Liver (tissue), 9 donors: ENCODE measurements around the gene DIP2B. TPM values are rescaled to one million over a fixed set of nuclear protein-coding genes. Genes with fewer than 3 reads are reported as not detected.
A peak's percentile ranks its signal among the peaks of the same experiment; 100 is the strongest.

ENCODE experiments used
- DNase-seq: peaks from one replicate; pipeline ENCODE4 v3.0.0-alpha.2; 2017; ENCODE audit warnings: low spot score
- H3K27ac ChIP-seq, 2 donors: one replicate each; pipeline ENCODE4 v1.7.0; 2013; ENCODE audit warnings: inconsistent platforms in 2 of 2, low read length in 2 of 2, control low read depth in 1 of 2, low read depth in 1 of 2, mild to moderate bottlenecking in 1 of 2
- H3K27me3 ChIP-seq, 4 donors: one replicate each; pipeline versions ENCODE4 v1.6.1 to v1.7.0; 2013; ENCODE audit warnings: low read length in 3 of 4, inconsistent platforms in 1 of 4, mild to moderate bottlenecking in 1 of 4, moderate library complexity in 1 of 4; ENCODE audit not compliant: control insufficient read depth in 4 of 4, insufficient read depth in 4 of 4
- H3K36me3 ChIP-seq, 4 donors: one replicate each; pipeline versions ENCODE4 v1.6.1 to v1.7.0; 2013; ENCODE audit warnings: low read length in 3 of 4, mild to moderate bottlenecking in 3 of 4, low read depth in 1 of 4, moderate library complexity in 1 of 4; ENCODE audit not compliant: control insufficient read depth in 4 of 4, insufficient read depth in 3 of 4
- H3K4me1 ChIP-seq, 4 donors: one replicate each; pipeline versions ENCODE4 v1.6.1 to v1.7.0; 2013; ENCODE audit warnings: low read length in 3 of 4, mild to moderate bottlenecking in 3 of 4, moderate library complexity in 1 of 4; ENCODE audit not compliant: control insufficient read depth in 4 of 4, insufficient read depth in 4 of 4
- H3K4me3 ChIP-seq, 3 donors: one replicate each; pipeline versions ENCODE4 v1.6.1 to v1.7.0; 2013; ENCODE audit warnings: low read length in 3 of 3, control low read depth in 1 of 3, low read depth in 1 of 3, mild to moderate bottlenecking in 1 of 3
- H3K9ac ChIP-seq, 2 donors: one replicate each; pipeline ENCODE4 v1.7.0; 2013; ENCODE audit warnings: low read length in 2 of 2, mild to moderate bottlenecking in 2 of 2, moderate library complexity in 2 of 2, control low read depth in 1 of 2, low read depth in 1 of 2
- H3K9me3 ChIP-seq, 4 donors: one replicate each; pipeline versions ENCODE4 v1.6.1 to v1.7.0; 2013; ENCODE audit warnings: low read length in 3 of 4; ENCODE audit not compliant: control insufficient read depth in 4 of 4
- EGR1 ChIP-seq, 2 donors: IDR thresholded peaks; 2 replicates each; pipeline ENCODE4 v1.6.1; 2016 to 2018; ENCODE audit warnings: antibody characterized with exemption in 2 of 2, low read depth in 2 of 2
- FOXA1 ChIP-seq: IDR thresholded peaks from 2 replicates; pipeline ENCODE4 v1.6.1; 2016; ENCODE audit warnings: antibody characterized with exemption
- FOXA2 ChIP-seq: IDR thresholded peaks from 2 replicates; pipeline ENCODE4 v1.6.1; 2016; ENCODE audit warnings: antibody characterized with exemption
- GABPA ChIP-seq, 2 donors: IDR thresholded peaks in 1 of 2; conservative IDR thresholded peaks in 1 of 2; 2 replicates each; pipeline ENCODE4 v1.6.1; 2016; ENCODE audit warnings: antibody characterized with exemption in 2 of 2, mild to moderate bottlenecking in 1 of 2, moderate library complexity in 1 of 2
- HNF4G ChIP-seq: IDR thresholded peaks from 2 replicates; pipeline ENCODE4 v1.6.1; 2016; ENCODE audit warnings: antibody characterized with exemption
- JUND ChIP-seq, 2 donors: IDR thresholded peaks; 2 replicates each; pipeline ENCODE4 v1.6.1; 2016; ENCODE audit warnings: antibody characterized with exemption in 2 of 2
- NR2F2 ChIP-seq: IDR thresholded peaks from 2 replicates; pipeline ENCODE4 v1.6.1; 2016; ENCODE audit warnings: antibody characterized with exemption
- RAD21 ChIP-seq, 2 donors: IDR thresholded peaks; 2 replicates each; pipeline ENCODE4 v1.6.1; 2016; ENCODE audit warnings: antibody characterized with exemption in 2 of 2, mild to moderate bottlenecking in 2 of 2
- RXRA ChIP-seq, 2 donors: IDR thresholded peaks; 2 replicates each; pipeline ENCODE4 v1.6.1; 2017 to 2018; ENCODE audit warnings: antibody characterized with exemption in 2 of 2, mild to moderate bottlenecking in 1 of 2
- SP1 ChIP-seq: IDR thresholded peaks from 2 replicates; pipeline ENCODE4 v1.6.1; 2018; ENCODE audit warnings: antibody characterized with exemption, mild to moderate bottlenecking
- TAF1 ChIP-seq: conservative IDR thresholded peaks from 2 replicates; pipeline ENCODE4 v1.6.1; 2016; ENCODE audit warnings: antibody characterized with exemption, mild to moderate bottlenecking
- whole genome bisulfite sequencing: extraction: QIAGEN DNeasy Blood & Tissue Kit; methylation state at CpG from one replicate; pipeline ENCODE4 v1.1.7; 2013; 5-methylcytosine and 5-hydroxymethylcytosine counted together
- polyA plus RNA-seq, 2 donors: library from polyadenylated mRNA; stranded (reverse) in 1 of 2; unstranded in 1 of 2; fragments of 200-250 nt in 1 of 2; fragments of >200 nt in 1 of 2; fragmentation: Nextera tagmentation in 1 of 2; extraction: Ambion mirVana in 1 of 2; gene quantifications; one replicate each; pipeline versions ENCODE4 v1.2.1 to v1.2.3, GENCODE V29; 2013 to 2015
- total RNA-seq, 2 donors: library from RNA; depleted of rRNA; stranded (reverse); fragments of >200 nt; gene quantifications; one replicate each; pipeline ENCODE4 v1.2.3, GENCODE V29; 2014
- TF ChIP-seq, protein P1 (sequence below): fragments of 150-350 bp; IDR thresholded peaks from 2 replicates; pipeline ENCODE4 v1.5.1; 2017; ENCODE audit warnings: improper control_type of control experiment, low read depth, low read length; ENCODE audit not compliant: missing input control
- TF ChIP-seq, protein P2 (sequence below): IDR thresholded peaks from 2 replicates; pipeline ENCODE4 v1.6.1; 2016; ENCODE audit warnings: antibody characterized with exemption
- TF ChIP-seq, protein P3 (sequence below): IDR thresholded peaks from 2 replicates; pipeline ENCODE4 v1.6.1; 2016; ENCODE audit warnings: antibody characterized with exemption, mild to moderate bottlenecking
- TF ChIP-seq, protein P4 (sequence below): IDR thresholded peaks from 2 replicates; pipeline ENCODE4 v1.6.1; 2016; ENCODE audit warnings: antibody characterized with exemption
- donor health status: healthy.
- donor health status: healthy.
- donor health status: healthy.
- donor health status: healthy.
- donor health status: healthy.

DIP2B gene
- total and polyA plus RNA-seq, 4 donors: 4.8 to 30.7 (median 13.8) TPM

DNA sequence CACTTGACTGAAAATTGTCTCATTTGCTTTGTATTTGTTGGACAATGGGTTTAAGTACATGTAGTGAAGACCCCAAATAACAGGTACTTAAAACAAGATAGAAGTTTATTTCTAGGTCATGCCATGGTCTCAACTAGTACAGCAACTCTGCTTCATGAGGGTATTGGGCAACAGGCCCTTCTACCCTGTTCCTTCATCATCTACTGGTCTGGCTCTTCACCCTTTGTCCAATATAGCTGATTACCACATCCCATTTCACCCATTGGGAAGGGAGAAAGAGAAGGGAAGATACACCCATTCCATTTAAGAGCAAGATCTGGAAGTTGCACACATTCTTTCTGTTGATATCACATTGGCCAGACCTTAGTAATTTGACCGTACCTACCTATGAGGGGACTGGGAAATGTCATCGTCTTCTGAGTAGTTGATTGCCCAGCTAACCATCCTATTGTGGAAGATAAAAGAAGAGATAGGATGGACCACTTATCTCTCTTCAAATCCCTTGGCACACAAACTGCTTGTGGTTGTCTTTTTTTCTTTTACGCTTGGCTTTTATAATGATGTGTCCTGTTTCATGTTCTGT is 104.6 kb downstream of the DIP2B start:
- Histone ChIP-seq H3K4me1 (peaks cover 8 to 38% (median 13%) of the 10 kb centered on the region in 4 donors), H3K27me3 (no peaks in the 10 kb centered on the region), H3K27ac (no peak overlapping the region), H3K4me3 (no peak overlapping the region), H3K9ac (no peak overlapping the region), H3K9me3 (no peaks in the 10 kb centered on the region), H3K36me3 (peaks cover 0 to 2% (median 0%) of the 10 kb centered on the region in 4 donors)
- WGBS: 97% methylated on average over 3 of the region's 3 CpGs
- no peak for DNase-seq
- TF ChIP-seq RAD21 (IDR thresholded peaks at IDR 0.05) (no peak), TAF1 (no peak), RXRA (IDR thresholded peaks at IDR 0.05) (peak in 1 of 2 donors; percentile 7)

DNA sequence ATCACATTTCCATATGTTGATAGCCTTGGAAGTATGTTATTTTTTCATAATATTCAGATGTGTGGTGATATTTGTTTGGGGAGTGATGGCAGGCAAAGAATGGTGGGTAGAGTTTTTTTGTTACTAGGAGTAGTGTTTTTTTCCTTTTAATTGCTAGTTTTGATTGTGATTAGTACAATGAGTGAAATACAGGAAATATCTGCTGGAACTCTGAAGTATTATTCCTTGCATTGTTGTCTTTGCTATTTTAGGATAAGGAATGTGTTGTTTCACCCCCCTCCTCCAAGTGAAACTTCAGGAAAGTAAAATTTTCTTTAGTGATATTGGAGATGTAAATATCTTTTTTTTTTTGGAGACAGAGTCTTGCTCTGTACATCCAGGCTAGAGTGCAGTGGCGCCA is 105.4 kb downstream of the DIP2B start:
- Histone ChIP-seq H3K4me3 (no peak overlapping the region), H3K36me3 (peaks cover 0 to 2% (median 0%) of the 10 kb centered on the region in 4 donors), H3K27me3 (no peaks in the 10 kb centered on the region), H3K9me3 (no peaks in the 10 kb centered on the region), H3K27ac (no peak overlapping the region), H3K4me1 (peaks cover 5 to 38% (median 13%) of the 10 kb centered on the region in 4 donors), H3K9ac (no peak overlapping the region)
- WGBS: 93% methylated on average over 1 of the region's 1 CpG
- DNase-seq: no peak
- no peak for TF ChIP-seq FOXA2
- no peak for TF ChIP-seq EGR1 (IDR thresholded peaks at IDR 0.05; ENCODE audit: low read depth in 2 of 2)
- TF ChIP-seq TAF1: no peak
- TF ChIP-seq RAD21 (IDR thresholded peaks at IDR 0.05): no peak

DNA sequence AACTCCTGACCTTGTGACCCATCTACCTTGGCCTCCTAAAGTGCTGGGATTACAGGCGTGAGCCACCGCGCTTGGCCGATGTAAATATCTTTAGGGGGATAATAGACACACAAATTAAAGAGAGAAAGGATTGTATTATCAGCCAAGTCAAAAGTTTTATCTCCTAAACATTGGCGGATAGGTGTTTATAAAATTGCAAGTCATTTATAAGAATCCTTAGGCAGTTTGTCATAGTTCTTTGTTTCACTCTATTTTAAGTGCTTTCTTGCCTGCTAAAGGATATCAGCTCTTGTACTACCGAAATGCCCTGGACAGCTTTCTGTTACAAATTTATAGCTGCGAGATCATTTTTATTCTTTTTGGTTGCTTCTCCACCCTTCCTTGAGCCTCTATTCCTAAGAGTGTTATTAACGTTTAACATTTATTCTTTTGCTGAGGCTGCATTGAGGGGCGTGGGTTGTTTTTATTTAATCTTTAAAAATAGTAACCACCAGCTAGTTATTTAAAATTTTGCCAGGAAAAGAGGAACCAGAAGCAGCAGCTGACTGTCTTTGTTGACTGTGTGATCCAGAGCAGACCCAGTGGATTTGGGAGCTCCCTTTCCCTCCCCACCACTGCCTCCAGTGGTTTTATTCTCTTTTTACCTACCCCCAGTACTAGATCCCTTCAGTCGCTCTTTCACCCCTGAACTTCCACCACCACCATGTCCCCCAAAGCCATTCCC is 106.4 kb downstream of the DIP2B start:
- no peaks in the 10 kb centered on the region for H3K9me3 ChIP-seq
- H3K9ac ChIP-seq: no peak overlapping the region
- no peak overlapping the region for H3K27ac ChIP-seq
- H3K27me3 ChIP-seq: no peaks in the 10 kb centered on the region
- no peak for TF ChIP-seq EGR1 (IDR thresholded peaks at IDR 0.05; ENCODE audit: low read depth in 2 of 2)
- no peak for TF ChIP-seq NR2F2
- TF ChIP-seq, protein P1, sequence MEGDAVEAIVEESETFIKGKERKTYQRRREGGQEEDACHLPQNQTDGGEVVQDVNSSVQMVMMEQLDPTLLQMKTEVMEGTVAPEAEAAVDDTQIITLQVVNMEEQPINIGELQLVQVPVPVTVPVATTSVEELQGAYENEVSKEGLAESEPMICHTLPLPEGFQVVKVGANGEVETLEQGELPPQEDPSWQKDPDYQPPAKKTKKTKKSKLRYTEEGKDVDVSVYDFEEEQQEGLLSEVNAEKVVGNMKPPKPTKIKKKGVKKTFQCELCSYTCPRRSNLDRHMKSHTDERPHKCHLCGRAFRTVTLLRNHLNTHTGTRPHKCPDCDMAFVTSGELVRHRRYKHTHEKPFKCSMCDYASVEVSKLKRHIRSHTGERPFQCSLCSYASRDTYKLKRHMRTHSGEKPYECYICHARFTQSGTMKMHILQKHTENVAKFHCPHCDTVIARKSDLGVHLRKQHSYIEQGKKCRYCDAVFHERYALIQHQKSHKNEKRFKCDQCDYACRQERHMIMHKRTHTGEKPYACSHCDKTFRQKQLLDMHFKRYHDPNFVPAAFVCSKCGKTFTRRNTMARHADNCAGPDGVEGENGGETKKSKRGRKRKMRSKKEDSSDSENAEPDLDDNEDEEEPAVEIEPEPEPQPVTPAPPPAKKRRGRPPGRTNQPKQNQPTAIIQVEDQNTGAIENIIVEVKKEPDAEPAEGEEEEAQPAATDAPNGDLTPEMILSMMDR: no peak
- TF ChIP-seq TAF1: no peak
- TF ChIP-seq FOXA2: no peak
- TF ChIP-seq JUND (IDR thresholded peaks at IDR 0.05): no peak
- TF ChIP-seq, protein P2, sequence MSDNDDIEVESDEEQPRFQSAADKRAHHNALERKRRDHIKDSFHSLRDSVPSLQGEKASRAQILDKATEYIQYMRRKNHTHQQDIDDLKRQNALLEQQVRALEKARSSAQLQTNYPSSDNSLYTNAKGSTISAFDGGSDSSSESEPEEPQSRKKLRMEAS: no peak
- TF ChIP-seq FOXA1: no peak
- no peak for TF ChIP-seq RAD21 (IDR thresholded peaks at IDR 0.05)
- TF ChIP-seq, protein P3, sequence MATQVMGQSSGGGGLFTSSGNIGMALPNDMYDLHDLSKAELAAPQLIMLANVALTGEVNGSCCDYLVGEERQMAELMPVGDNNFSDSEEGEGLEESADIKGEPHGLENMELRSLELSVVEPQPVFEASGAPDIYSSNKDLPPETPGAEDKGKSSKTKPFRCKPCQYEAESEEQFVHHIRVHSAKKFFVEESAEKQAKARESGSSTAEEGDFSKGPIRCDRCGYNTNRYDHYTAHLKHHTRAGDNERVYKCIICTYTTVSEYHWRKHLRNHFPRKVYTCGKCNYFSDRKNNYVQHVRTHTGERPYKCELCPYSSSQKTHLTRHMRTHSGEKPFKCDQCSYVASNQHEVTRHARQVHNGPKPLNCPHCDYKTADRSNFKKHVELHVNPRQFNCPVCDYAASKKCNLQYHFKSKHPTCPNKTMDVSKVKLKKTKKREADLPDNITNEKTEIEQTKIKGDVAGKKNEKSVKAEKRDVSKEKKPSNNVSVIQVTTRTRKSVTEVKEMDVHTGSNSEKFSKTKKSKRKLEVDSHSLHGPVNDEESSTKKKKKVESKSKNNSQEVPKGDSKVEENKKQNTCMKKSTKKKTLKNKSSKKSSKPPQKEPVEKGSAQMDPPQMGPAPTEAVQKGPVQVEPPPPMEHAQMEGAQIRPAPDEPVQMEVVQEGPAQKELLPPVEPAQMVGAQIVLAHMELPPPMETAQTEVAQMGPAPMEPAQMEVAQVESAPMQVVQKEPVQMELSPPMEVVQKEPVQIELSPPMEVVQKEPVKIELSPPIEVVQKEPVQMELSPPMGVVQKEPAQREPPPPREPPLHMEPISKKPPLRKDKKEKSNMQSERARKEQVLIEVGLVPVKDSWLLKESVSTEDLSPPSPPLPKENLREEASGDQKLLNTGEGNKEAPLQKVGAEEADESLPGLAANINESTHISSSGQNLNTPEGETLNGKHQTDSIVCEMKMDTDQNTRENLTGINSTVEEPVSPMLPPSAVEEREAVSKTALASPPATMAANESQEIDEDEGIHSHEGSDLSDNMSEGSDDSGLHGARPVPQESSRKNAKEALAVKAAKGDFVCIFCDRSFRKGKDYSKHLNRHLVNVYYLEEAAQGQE: no peak
- TF ChIP-seq GABPA (IDR thresholded peaks at IDR 0.05 in 1 of 2, conservative IDR thresholded peaks at IDR 0.05 in 1 of 2): no peak
- TF ChIP-seq, protein P4, sequence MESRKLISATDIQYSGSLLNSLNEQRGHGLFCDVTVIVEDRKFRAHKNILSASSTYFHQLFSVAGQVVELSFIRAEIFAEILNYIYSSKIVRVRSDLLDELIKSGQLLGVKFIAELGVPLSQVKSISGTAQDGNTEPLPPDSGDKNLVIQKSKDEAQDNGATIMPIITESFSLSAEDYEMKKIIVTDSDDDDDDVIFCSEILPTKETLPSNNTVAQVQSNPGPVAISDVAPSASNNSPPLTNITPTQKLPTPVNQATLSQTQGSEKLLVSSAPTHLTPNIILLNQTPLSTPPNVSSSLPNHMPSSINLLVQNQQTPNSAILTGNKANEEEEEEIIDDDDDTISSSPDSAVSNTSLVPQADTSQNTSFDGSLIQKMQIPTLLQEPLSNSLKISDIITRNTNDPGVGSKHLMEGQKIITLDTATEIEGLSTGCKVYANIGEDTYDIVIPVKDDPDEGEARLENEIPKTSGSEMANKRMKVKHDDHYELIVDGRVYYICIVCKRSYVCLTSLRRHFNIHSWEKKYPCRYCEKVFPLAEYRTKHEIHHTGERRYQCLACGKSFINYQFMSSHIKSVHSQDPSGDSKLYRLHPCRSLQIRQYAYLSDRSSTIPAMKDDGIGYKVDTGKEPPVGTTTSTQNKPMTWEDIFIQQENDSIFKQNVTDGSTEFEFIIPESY: no peak
- no peak for TF ChIP-seq HNF4G
- TF ChIP-seq SP1: no peak
- no peak overlapping the region for H3K4me3 ChIP-seq
- 81% methylated on average over 10 of the region's 10 CpGs for WGBS
- DNase-seq: no peak
- H3K36me3 ChIP-seq: no peaks in the 10 kb centered on the region
- H3K4me1 ChIP-seq: peaks cover 3 to 41% (median 13%) of the 10 kb centered on the region in 4 donors
